Ovary (tissue), 9 donors: ENCODE data around the gene TSPO. TPM values are rescaled to one million over a fixed set of nuclear protein-coding genes. Genes with fewer than 3 reads are reported as not detected.

Experiments used
- DNase-seq, 5 donors: peaks; one replicate each; pipeline ENCODE4 v3.0.0-alpha.2; 2019 to 2020
- H3K27ac ChIP-seq, 2 donors: fragments of 200-600 bp; one replicate each; pipeline versions ENCODE4 v1.5.1 to v1.8.0; 2019 to 2022
- H3K27me3 ChIP-seq: fragments of 200-600 bp; one replicate; pipeline ENCODE4 v1.8.0; 2022
- H3K36me3 ChIP-seq: fragments of 200-600 bp; sonication (generic); one replicate; pipeline ENCODE4 v1.5.1; 2019
- H3K4me1 ChIP-seq: one replicate; pipeline ENCODE4 v1.8.1; 2013; ENCODE audit warnings: mild to moderate bottlenecking, moderate library complexity; ENCODE audit not compliant: insufficient read depth
- H3K4me3 ChIP-seq: fragments of 200-600 bp; sonication (generic); one replicate; pipeline ENCODE4 v1.5.1; 2017
- H3K9me3 ChIP-seq, 2 donors: fragments of 200-600 bp in 1 of 2; sonication (generic) in 1 of 2; one replicate each; pipeline versions ENCODE4 v1.5.1 to v1.8.1; 2013 to 2019; ENCODE audit warnings: mild to moderate bottlenecking in 1 of 2, moderate library complexity in 1 of 2
- EP300 ChIP-seq: sonication (generic); formaldehyde crosslinking; IDR thresholded peaks from one replicate; pipeline ENCODE4 v1.6.1; 2017; ENCODE audit warnings: antibody characterized with exemption
- POLR2A ChIP-seq: fragments of 450-650 bp; IDR thresholded peaks from one replicate; pipeline ENCODE4 v1.6.1; 2017; ENCODE audit warnings: antibody characterized with exemption, mild to moderate bottlenecking, moderate library complexity
- WGBS, 3 donors: extraction: QIAGEN DNeasy Blood & Tissue Kit in 1 of 3; methylation state at CpG; one replicate each; pipeline versions ENCODE4 v1.1.5 to v1.1.7; 2013 to 2017; 5-methylcytosine and 5-hydroxymethylcytosine counted together
- intact Hi-C, 4 donors: fragments of 100-400 bp; cut with DNase I; formaldehyde crosslinking; loops; one replicate each; pipeline versions ENCODE4 v1.11.0 to v1.15.1; 2022 to 2023
- polyA plus RNA-seq, 2 donors: library from polyadenylated mRNA; stranded (reverse); fragments of 200-250 nt in 1 of 2; fragments of 350-450 nt in 1 of 2; fragmentation: Illumina TruSeq in 1 of 2; extraction: RNeasy Lipid Tissue Mini Kit (QIAGEN cat#74804) in 1 of 2; gene quantifications; one replicate each; pipeline ENCODE4 v1.2.3, GENCODE V29; 2013 to 2014
- total RNA-seq, 7 donors: library from RNA; depleted of rRNA in 2 of 7; stranded (reverse); fragments of >200 nt in 2 of 7; fragmentation: NEBNext Ultra II Directional in 3 of 7; extraction: Animal tissue kit (Norgen Biotek cat#: 25700) in 3 of 7; gene quantifications; one replicate each; pipeline versions ENCODE4 v1.1.0 to v1.2.4, GENCODE V29; 2016 to 2023
- TF ChIP-seq, protein P1 (sequence below), 3 donors: fragments of 450-650 bp in 2 of 3; fragments of 200-600 bp in 1 of 3; IDR thresholded peaks; one replicate each; pipeline versions ENCODE4 v1.5.1 to v1.8.0; 2016 to 2022; ENCODE audit warnings: antibody characterized with exemption in 3 of 3, mild to moderate bottlenecking in 1 of 3
- donor health status: DM: no; HTN: no; CAD: no; lungs with moderate emphysema.
- donor health status: DM: no; HTN: no; CAD: no.
- donor health status: Bipolar disorder and iron deficiency.
- donor health status: DM: yes; HTN: yes; CAD: no.
- donor health status: DM: no; HTN: no; CAD: no.
- donor health status: DM: yes; HTN: yes; CAD: no.

TSPO gene
- total and polyA plus RNA-seq, 9 donors, result 1.3 to 263 (median 79.1) TPM

GRCh38 chr22:43169310-43170130, 18.2 kb downstream of the TSPO start:
- Histone ChIP-seq H3K27ac (no peak overlapping the region), H3K4me3 (no peak overlapping the region), H3K4me1 (peaks cover 1% of the 10 kb centered on the region), H3K27me3 (no peaks in the 10 kb centered on the region), H3K9me3 (no peaks in the 10 kb centered on the region), H3K36me3 (peaks cover 3% of the 10 kb centered on the region)
- TF ChIP-seq POLR2A, result no peak
- intact Hi-C loops, result no loop called here
- DNase-seq, result no peak
- WGBS, 3 donors, result 90 to 93% (median 93%) methylated on average over 23 of the region's 23 CpGs

GRCh38 chr22:43170131-43170480, 18.7 kb downstream of the TSPO start:
- Histone ChIP-seq H3K4me3 (no peak overlapping the region), H3K27me3 (no peaks in the 10 kb centered on the region), H3K4me1 (no peaks in the 10 kb centered on the region), H3K9me3 (no peaks in the 10 kb centered on the region), H3K36me3 (peaks cover 5% of the 10 kb centered on the region), H3K27ac (no peak overlapping the region)
- no peak for DNase-seq
- intact Hi-C loops, result no loop called here
- 86 to 89% (median 87%) methylated on average over 9 of the region's 9 CpGs for WGBS, 3 donors
- TF ChIP-seq POLR2A (no peak), EP300 (no peak)
- TF ChIP-seq, protein P1, sequence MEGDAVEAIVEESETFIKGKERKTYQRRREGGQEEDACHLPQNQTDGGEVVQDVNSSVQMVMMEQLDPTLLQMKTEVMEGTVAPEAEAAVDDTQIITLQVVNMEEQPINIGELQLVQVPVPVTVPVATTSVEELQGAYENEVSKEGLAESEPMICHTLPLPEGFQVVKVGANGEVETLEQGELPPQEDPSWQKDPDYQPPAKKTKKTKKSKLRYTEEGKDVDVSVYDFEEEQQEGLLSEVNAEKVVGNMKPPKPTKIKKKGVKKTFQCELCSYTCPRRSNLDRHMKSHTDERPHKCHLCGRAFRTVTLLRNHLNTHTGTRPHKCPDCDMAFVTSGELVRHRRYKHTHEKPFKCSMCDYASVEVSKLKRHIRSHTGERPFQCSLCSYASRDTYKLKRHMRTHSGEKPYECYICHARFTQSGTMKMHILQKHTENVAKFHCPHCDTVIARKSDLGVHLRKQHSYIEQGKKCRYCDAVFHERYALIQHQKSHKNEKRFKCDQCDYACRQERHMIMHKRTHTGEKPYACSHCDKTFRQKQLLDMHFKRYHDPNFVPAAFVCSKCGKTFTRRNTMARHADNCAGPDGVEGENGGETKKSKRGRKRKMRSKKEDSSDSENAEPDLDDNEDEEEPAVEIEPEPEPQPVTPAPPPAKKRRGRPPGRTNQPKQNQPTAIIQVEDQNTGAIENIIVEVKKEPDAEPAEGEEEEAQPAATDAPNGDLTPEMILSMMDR (IDR thresholded peaks at IDR 0.05), result no peak

DNA sequence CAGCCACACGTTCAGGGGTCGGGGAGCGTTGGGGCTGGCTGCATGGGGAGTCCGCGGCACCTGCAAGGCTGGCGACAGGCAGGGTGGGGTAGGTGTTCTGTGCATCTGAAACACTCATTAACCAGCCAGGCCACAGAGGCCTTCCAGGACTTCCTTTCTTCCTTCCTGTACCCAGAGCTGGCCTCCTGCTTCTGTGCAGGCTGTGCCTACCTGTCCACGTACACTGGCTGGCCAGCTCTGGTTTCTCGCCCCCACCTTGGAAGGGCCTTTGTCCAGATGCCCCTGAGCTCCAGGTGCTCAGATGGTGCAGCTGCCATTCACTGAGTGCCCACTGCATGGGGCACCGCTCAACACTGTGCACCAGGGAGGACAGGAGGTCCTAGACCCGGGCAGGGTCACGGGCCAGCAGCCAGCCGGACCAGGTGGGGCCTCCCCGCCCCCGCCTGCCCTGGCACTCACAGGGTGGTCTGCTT, 19.7 kb downstream of the TSPO start:
- WGBS, 3 donors, result 86 to 90% (median 88%) methylated on average over 14 of the region's 14 CpGs
- Histone ChIP-seq H3K4me1 (no peaks in the 10 kb centered on the region), H3K36me3 (peaks cover 7% of the 10 kb centered on the region), H3K4me3 (peak overlapping the region; percentile 2), H3K27ac (no peak overlapping the region), H3K9me3 (no peaks in the 10 kb centered on the region), H3K27me3 (no peaks in the 10 kb centered on the region)
- intact Hi-C loops, result no loop called here
- TF ChIP-seq, protein P1 (IDR thresholded peaks at IDR 0.05), result no peak
- TF ChIP-seq POLR2A (no peak), EP300 (no peak)
- DNase-seq, result no peak

DNA sequence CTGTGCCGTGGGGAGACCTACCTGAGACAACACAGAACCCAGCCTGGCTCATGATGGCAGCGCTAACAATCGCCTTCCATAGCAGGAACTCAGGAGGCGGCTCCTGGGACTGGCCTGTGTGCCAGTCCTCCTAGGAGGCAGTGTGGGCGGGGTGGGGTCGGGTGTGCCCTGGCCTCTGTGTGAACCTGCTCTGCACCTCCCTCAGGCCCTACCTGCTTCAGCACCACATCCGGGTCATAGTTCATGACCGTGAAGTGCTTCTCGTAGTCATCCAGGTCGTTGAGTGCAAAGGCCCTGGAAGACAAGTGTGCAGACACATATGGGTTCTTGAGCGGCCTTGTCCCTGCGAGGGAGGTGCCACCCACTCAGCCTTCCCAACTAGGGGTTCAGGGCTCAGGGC, 20.2 kb downstream of the TSPO start:
- no peak for DNase-seq
- H3K36me3 ChIP-seq, result peaks cover 7% of the 10 kb centered on the region
- intact Hi-C loops, result no loop called here
- H3K4me3 ChIP-seq, result no peak overlapping the region
- 83 to 93% (median 85%) methylated on average over 7 to 12 of the region's 12 CpGs for WGBS, 3 donors
- no peak for TF ChIP-seq EP300
- TF ChIP-seq, protein P1 (IDR thresholded peaks at IDR 0.05), result no peak
- no peak for TF ChIP-seq POLR2A
- no peaks in the 10 kb centered on the region for H3K27me3 ChIP-seq
- H3K27ac ChIP-seq, result no peak overlapping the region
- no peaks in the 10 kb centered on the region for H3K4me1 ChIP-seq
- H3K9me3 ChIP-seq, result no peaks in the 10 kb centered on the region

DNA sequence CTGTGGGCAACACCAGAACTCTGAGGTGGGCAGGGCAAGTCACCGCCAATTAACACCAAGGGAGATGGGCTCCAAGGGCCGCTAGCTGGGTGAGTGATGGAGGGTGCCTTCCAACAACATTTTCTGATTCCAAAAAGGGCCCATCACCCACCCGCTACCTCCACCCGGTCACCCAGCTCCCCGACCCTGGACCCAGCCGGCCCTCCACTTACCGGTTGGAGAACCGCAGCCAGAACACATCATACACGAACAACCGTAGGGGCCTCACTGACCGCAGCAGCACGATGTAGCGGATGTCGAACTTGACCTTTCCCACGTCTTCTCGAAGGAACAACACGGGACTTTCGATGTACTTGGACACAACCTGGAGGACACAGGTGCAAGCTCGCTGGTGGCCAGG, 20.8 kb downstream of the TSPO start:
- Histone ChIP-seq H3K27me3 (no peaks in the 10 kb centered on the region), H3K36me3 (peaks cover 7% of the 10 kb centered on the region), H3K4me3 (no peak overlapping the region), H3K27ac (no peak overlapping the region), H3K4me1 (no peaks in the 10 kb centered on the region), H3K9me3 (no peaks in the 10 kb centered on the region)
- intact Hi-C loops, result no loop called here
- TF ChIP-seq, protein P1 (IDR thresholded peaks at IDR 0.05), result no peak
- no peak for TF ChIP-seq EP300
- TF ChIP-seq POLR2A, result no peak
- WGBS, 3 donors, result 92 to 95% (median 93%) methylated on average over 19 of the region's 19 CpGs
- DNase-seq, result no peak
